Activated naive CD4-positive, alpha-beta T cell treated with Interleukin-2 at 50 U/mL for 16 hours (primary cell): Measurements from ENCODE around the gene KIF2C.
A peak's percentile ranks its signal among the peaks of the same experiment; 100 is the strongest.
"Not testable (repeated sequence)": the region's sequence is repeated elsewhere in the genome, so short reads cannot be mapped to it uniquely, and the experiment has no call there.

Experiments used
- DNase-seq: peaks from one replicate; pipeline ENCODE4 v3.0.0-alpha.2; 2020

Gene KIF2C

GRCh38 chr1:44799770-44800584 lies 60.3 kb downstream of the KIF2C start, which contains the start of gene PLK3:
Gene PLK3, plus strand, starts transcription at chr1:44800377. Its CDS starts 87 bp downstream, at chr1:44800464.
- peak; percentile 98 for DNase-seq

DNA sequence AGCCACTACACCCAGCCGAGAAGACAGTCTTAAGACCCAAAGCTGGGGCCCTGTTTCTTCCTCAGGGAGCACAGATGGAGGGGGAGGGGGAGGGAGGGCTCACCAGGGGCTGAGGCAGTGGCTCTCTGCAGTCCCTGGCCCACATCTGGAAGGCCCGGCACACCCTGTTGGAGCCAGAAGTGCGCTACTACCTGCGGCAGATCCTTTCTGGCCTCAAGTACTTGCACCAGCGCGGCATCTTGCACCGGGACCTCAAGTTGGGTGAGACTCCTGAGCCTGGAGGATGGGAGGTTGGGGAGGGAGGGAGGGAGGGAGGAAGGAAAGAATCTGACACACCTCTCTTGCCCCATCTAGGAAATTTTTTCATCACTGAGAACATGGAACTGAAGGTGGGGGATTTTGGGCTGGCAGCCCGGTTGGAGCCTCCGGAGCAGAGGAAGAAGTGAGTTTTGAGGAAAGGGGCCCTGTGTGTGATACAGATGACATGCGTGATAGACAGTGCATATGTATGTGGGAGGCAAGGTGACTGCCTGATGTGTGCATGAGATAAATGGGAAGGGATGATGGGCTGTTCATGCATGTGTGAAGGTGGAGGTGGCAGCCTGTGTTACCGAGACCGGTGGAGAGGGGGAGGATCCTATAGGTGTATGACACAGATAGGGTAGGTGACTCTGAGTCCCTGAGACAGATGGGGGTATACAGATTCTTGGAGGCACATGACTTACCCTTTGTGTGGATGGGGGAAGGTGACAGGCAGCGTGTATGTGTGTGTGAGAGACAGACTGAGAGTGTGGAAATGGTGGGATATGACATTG lies 62.1 kb downstream of the KIF2C start:
- DNase-seq, result peak; percentile 63

DNA sequence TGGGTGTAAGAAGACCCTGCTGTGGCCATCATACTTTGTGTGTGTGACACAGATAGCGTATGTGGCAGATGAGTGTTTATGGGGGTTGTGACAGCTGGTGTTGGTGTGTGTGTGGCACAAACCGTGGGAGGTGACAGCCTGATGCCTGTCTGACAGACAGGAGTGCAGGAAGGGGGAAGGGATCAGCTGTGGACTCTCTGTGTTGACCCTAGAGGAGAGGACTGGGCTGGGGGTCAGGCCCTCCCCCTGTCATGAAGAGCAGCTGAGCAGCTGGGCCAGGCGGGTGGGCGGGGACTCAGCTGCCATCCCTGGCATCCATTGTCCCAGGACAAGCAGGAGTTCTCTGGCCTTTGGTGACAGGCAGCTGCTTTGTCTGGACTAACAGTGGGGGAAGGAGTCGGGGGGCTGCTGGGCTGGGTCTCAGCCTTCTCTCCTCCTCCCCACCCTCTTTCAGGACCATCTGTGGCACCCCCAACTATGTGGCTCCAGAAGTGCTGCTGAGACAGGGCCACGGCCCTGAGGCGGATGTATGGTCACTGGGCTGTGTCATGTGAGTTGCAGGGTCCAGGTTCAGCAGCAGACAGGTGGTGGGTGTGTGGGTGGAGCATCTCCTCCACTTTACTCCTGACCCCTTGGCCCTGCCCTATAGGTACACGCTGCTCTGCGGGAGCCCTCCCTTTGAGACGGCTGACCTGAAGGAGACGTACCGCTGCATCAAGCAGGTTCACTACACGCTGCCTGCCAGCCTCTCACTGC lies 62.8 kb downstream of the KIF2C start:
- DNase-seq, result peak; percentile 43

- DNase-seq, result no peak
Measured at GRCh38 chr1:44803062-44803311, 63.4 kb downstream of the KIF2C start.

DNA sequence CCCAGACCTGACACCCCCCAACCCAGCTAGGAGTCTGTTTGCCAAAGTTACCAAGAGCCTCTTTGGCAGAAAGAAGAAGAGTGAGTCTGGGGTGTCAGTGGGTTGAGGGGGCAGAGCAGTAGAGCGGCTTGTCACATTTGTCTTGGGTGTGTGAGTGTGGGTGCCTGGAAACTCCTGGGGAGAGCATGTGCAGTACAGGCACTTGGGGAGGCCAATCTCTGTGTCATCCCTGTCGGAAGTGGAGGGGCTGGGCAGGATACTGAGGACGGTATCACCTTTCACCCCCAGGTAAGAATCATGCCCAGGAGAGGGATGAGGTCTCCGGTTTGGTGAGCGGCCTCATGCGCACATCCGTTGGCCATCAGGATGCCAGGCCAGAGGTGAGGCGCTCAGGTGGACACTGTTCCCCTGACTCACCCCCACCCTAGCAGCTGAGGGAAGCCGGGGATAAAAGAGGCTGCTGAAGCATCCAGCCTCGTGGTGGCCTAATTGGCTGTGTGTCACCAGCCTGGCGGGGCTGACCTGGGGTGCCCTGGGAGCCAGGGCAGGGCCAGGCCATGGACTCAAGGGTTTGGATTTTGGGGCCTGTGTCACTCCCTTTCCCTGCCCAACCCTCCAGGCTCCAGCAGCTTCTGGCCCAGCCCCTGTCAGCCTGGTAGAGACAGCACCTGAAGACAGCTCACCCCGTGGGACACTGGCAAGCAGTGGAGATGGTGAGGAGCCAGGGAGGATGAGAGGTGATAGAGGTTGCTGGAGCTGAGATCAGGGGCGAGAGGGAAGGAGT lies 63.9 kb downstream of the KIF2C start:
- no peak for DNase-seq

GRCh38 chr1:44805311-44806024 lies 65.8 kb downstream of the KIF2C start:
- no peak for DNase-seq

DNA sequence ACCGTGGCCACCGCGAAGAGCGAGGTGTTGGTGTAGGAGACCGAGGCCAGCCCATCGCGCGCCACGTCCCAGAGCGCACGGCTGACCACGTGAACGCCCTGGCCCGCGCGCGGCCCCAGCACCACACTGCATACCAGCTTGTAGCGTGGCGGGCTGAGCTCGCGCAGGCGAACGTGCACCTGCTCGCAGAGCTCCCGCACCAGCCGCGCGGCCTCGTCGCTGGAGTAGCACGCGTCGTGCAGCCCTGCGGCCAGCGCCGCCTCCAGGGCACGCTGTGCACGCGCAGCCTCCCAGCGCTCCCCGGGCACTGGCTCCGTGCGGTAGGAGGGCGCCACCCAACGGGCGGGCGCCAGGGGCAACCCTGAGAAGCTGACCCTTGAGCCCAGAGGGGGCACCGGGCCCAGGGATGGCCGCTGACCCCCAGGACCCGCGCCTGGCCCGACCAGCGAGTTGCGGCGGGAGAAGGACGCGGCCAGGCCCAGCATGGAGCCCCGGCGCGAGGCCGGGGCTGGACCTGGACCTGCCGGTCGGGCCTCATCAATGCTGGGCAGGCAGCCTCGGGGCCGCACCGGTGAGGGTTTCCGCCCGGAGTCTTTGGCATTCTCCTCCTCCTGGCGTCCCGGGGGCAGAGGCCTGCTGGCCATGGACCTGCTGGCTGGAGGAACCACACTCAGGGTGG lies 66.5 kb downstream of the KIF2C start:
- DNase-seq, result no peak

DNA sequence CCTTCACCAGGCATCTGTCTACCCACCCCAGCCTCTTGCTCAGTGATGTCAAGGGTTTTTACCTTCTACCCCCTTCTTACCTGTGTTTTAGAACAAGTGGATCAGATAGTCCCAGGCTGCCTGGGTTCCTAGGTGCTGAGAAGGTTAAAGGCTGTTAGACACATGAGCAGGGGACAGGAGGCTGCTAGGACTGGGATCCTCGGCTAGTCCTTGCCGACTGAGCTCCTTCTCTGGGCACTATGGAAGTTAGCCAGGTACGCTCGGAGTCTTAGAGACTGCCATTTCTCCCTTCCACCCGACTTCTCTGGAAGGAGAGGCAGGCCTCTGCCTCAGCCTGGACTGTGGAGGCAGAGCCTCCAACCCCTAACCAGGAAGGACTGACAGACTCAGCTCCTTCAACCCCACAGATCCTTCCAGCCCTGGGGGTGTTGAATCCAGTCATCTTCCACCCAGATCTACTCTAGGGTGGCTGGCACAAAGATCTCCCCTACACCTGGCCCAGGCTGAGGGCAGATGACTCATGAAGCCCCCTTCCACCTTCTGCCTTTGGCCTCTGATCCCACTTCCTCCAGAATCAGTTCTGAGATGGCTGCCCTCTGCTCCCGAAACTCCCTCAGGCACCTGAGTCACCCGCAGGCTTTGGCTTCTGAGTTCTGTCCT lies 67.2 kb downstream of the KIF2C start, which contains the start of gene DYNLT4:
Gene DYNLT4, minus strand, starts transcription at position 648 of the 660 bp plus-strand sequence. CDS start 683 bp downstream, outside the sequence.
- DNase-seq, result no peak

- peak; percentile 86 for DNase-seq
Measured at GRCh38 chr1:44807364-44808062, 67.9 kb downstream of the KIF2C start.

GRCh38 chr1:44808063-44808937 lies 68.7 kb downstream of the KIF2C start, which contains the start of gene BTBD19:
Gene BTBD19, plus strand, starts transcription at chr1:44808523. Its CDS starts 298 bp downstream, at chr1:44808821.
- peak; percentile 86 for DNase-seq

DNA sequence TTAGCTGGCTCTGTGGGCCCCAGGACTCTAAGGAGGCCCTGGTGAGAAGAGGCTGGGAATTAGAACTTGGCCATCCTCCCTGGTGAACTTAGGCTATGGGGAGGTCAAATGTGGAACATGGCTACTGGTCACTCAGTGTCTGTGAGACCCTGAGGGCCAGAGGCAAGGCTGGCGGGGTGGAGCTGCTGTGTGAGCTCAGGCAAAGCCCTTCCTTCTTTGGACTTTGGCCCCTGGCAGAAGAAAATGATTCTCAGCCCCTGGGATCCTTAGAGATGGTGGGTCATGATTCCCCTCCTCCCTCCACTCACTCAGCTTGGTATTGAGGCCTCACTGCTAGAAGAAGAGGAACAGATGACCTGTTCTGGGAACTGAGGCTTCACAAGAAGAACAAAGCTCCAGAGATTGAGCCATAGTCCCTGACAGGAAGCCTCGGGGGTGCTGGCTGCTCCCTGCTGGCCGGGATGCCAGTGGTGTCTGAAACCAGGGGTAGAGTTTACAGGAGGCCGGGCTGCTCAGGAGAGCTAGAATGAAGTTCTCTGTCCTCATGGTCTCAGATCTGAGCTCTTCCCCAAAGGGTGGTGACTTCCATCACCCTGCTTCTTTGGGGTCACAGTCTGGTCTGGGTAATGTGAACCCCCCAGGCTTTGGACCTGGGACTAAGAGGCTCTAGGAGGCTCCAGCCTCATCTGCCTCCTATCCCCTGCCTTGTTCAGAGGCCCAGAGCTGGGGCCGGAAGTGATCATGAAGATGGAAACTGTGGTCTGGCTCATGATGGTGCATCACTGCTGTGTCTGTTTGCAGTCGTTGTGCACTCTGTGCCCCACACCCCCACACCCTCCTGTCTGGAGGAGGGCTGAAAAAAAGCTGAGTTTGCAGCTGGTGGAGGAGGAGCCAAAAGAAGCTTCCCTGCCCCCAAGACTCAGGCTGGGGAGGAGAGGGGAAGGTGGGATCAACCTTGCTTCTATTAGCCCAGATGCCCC lies 69.6 kb downstream of the KIF2C start:
- peak; percentile 90 for DNase-seq

- DNase-seq, result peak; percentile 54
Measured at GRCh38 chr1:44810101-44810761, 70.6 kb downstream of the KIF2C start.

DNA sequence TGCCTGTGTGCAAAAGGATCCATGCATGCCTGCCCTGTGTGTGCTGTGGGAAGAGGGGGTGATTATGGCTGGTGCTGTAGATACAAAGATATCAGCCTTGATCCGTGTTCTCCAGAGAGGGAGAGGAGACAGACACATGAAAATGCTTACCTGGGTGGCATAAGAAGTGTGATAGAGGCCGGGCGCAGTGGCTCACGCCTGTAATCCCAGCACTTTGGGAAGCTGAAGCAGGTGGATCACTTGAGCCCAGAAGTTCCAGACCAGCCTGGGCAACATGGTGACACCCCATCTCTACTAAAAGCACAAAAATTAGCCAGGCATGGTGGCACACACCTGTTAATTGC lies 71.1 kb downstream of the KIF2C start:
- DNase-seq, result not testable (repeated sequence)

- DNase-seq, result no peak
Measured at GRCh38 chr1:44811234-44811633, 71.6 kb downstream of the KIF2C start.

DNA sequence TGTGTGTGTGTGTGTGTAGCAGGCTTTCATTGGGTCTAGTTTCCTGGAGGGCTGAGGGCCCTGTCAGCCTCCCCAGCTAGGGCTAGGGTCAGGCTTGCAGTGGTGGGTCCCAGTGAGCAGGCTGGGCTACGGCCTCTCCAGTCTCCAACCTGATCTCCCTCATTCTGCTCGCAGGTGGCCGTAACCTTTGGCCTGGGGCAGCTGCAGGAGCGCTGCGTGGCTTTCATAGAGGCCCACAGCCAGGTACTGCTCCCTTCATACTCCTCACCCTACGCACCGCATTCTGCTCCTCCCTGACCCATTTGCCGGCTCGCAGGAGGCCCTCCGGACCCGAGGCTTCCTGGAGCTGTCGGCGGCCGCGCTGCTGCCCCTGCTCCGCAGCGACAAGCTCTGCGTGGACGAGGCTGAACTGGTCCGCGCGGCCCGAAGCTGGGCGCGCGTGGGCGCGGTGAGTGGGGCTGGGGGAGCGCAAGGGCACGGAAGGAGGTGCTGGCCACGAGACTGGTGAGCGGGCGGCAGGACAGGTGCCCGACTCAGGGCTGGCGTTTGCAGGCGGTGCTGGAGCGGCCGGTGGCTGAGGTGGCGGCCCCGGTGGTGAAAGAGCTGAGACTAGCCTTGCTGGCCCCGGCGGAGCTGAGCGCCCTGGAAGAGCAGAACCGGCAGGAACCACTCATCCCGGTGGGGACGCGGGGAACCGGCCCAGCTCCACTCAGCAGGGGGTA lies 73.3 kb downstream of the KIF2C start:
- no peak for DNase-seq

DNA sequence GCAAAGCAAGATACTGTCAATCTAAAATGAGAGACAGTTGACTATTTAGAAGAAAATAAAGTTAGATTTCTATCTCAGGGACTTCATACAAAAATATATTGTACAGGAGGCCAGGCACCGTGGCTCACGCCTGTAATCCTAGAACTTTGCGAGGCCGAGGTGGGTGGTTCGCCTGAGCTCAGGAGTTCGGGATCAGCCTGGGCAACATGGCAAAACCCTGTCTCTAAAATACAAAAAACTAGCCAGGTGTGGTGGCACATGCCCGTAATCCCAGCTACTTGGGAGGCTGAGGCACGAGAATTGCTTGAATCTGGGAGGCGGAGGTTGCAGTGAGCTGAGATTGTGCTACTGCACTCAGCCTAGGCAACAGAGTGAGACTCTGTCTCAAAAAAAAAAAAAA lies 76.3 kb downstream of the KIF2C start:
- not testable (repeated sequence) for DNase-seq
